Activated CD4-positive, alpha-beta T cell treated with anti-CD3 and anti-CD28 coated beads for 4 hours (primary cell): ENCODE results near the gene UCN3.
"Not testable (repeated sequence)": the region's sequence is repeated elsewhere in the genome, so short reads cannot be mapped to it uniquely, and the experiment has no call there.

Source experiments
- DNase-seq, 2 donors: peaks; one replicate each; pipeline ENCODE4 v3.0.0-alpha.2; 2020

Gene UCN3

GRCh38 chr10:5410787-5411186 is 46.0 kb downstream of the UCN3 start:
- DNase-seq = not testable (repeated sequence)

- DNase-seq = no peak
These were observed 47.1 kb downstream of the UCN3 start for GRCh38 chr10:5411941-5412276.

- peak; percentile 51 to 55 for DNase-seq
These were observed 47.6 kb downstream of the UCN3 start, which contains the start of gene NET1 for GRCh38 chr10:5412277-5412941. Gene NET1, plus strand, starts transcription at chr10:5412557. Its CDS starts 136 bp downstream, at chr10:5412693.

DNA sequence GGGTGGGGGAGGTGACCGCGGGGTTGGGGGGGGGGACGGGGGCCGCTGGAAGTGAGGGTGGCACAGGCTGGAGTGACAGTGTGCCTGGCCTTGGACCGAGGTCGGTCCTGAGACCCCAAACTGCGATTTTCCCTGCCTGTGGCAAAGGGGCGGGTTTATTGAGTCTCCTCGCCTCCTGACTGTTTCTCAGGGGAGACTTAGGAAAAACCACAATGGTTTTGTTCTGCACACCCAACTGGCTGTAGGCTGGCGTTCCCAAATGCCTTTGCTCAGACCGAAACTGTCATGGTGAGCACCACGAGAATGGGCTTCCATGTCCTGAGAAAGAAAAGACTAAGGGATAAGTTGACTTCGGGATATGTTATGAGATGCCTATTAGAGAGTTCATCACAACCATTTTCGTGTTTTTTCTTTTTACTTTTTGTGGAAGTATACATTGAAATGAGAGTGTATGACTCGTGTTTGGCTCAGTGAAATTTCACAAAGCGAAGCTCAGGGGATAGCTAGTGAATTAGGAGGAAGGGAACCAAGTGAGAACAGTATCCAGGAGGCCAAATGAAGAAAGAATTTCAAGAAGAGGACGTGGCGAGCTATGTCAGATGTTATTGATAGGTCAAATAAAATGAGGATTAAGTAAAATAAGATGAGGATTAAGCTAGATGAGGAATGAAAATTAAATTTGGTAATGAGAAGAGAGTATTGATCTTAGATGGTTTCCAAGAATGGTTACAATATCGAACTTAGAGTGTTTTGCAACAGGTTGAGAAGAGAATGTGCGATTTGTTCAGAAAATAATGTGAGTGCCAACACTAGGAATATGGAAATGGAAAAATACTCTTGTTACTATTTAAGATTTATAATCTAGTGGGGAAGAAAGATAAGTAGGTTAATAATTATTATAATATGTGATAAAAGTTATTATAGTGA is 48.5 kb downstream of the UCN3 start:
- no peak for DNase-seq

- no peak for DNase-seq
These were observed 52.2 kb downstream of the UCN3 start for GRCh38 chr10:5416981-5417380.

GRCh38 chr10:5418584-5418983 is 53.8 kb downstream of the UCN3 start:
- no peak for DNase-seq

- DNase-seq = no peak
These were observed 54.8 kb downstream of the UCN3 start for GRCh38 chr10:5419466-5420094.

GRCh38 chr10:5423771-5424170 is 59.0 kb downstream of the UCN3 start:
- DNase-seq = no peak
